Measurements from ENCODE around the gene FAM193A. TPM values are rescaled to one million over a fixed set of nuclear protein-coding genes. Genes with fewer than 3 reads are reported as not detected.

Gene FAM193A
- total and polyA plus RNA-seq, 2 experiments from 2014 or later, result 12.0 to 22.9 TPM

- H3K27ac Mint-ChIP-seq, result no peak overlapping the region
Observed at GRCh38 chr4:2660596-2661211, 124.3 kb downstream of the FAM193A start.

More at GRCh38 chr4:2660596-2661211, 124.3 kb downstream of the FAM193A start:
- Histone ChIP-seq H3K4me2 (no peak overlapping the region), H3K79me2 (replicated peaks; ENCODE audit: insufficient read depth) (no peaks in the 10 kb centered on the region; the same call in 1 of the 2 replicates), H2AFZ (no peak overlapping the region), H3K27ac (ENCODE audit: low read depth) (no peak overlapping the region), H3K4me3 (no peak overlapping the region), H3F3A (replicated peaks; ENCODE audit: low read depth) (no peaks in the 10 kb centered on the region), H3K9me2 (ENCODE audit: insufficient read depth) (no peaks in the 10 kb centered on the region), H3K36me3 (ENCODE audit: insufficient read depth) (peaks cover 26% of the 10 kb centered on the region), H3K4me1 (ENCODE audit: insufficient read depth) (no peaks in the 10 kb centered on the region), H3K27me3 (ENCODE audit: insufficient read depth) (no peaks in the 10 kb centered on the region), H4K20me1 (replicated peaks; ENCODE audit: insufficient read depth) (peaks cover 7% of the 10 kb centered on the region)
- Mint-ChIP-seq H3K4me1 (no peaks in the 10 kb centered on the region), H3K36me3 (ENCODE audit: low read depth) (peaks cover 56% of the 10 kb centered on the region), H3K9me3 (no peaks in the 10 kb centered on the region), H3K4me3 (no peak overlapping the region), H3K27me3 (ENCODE audit: insufficient read depth, low read depth, poor library complexity) (peaks cover 4% of the 10 kb centered on the region)
- ATAC-seq (no peak), DNase-seq (ENCODE audit: low spot score) (no peak)
- no peak for TF ChIP-seq CREB1 (CRISPR knock-in tag; IDR thresholded peaks at IDR 0.05; ENCODE audit: low read depth)
- no peak for TF ChIP-seq ETS1 (IDR thresholded peaks at IDR 0.05)
- no peak for TF ChIP-seq CTCF (conservative IDR thresholded peaks at IDR 0.05; ENCODE audit: low read depth in 2 of 2)
- no peak for TF ChIP-seq JUNB (IDR thresholded peaks at IDR 0.05; ENCODE audit: unreplicated experiment)
- no peak for TF ChIP-seq REST (IDR thresholded peaks at IDR 0.05; ENCODE audit: unreplicated experiment)
- TF ChIP-seq EZH2phosphoT487 (IDR thresholded peaks at IDR 0.05; ENCODE audit: unreplicated experiment), result no peak
- no peak for TF ChIP-seq NANOG (IDR thresholded peaks at IDR 0.05; ENCODE audit: borderline replicate concordance)
- TF ChIP-seq STAT1 (IDR thresholded peaks at IDR 0.05; ENCODE audit: unreplicated experiment), result no peak
- no peak for TF ChIP-seq ZNF331 (CRISPR knock-in tag; IDR thresholded peaks at IDR 0.05; ENCODE audit: low read depth)
- TF ChIP-seq ZNF462 (CRISPR knock-in tag; IDR thresholded peaks at IDR 0.05), result no peak
- no peak for TF ChIP-seq ZNF114 (CRISPR knock-in tag; IDR thresholded peaks at IDR 0.05)
- TF ChIP-seq EZH2 (IDR thresholded peaks at IDR 0.05; ENCODE audit: low read depth, unreplicated experiment), result no peak
